OCI-LY3 (cell line): Measurements from ENCODE around the gene KIAA0408.

Source experiments
- H2AFZ ChIP-seq: fragments of 200-600, 300-600 bp; shearing (Covaris generic); 2 replicates; pipeline ENCODE4 v1.6.0; 2014; ENCODE audit warnings: antibody characterized with exemption, low read depth, low read length
- H3K27ac ChIP-seq: fragments of 200-600, 300-600 bp; sonication (generic); 2 replicates; pipeline ENCODE4 v1.5.1; 2014; ENCODE audit warnings: mild to moderate bottlenecking, low read length, moderate library complexity, mixed read lengths
- H3K27me3 ChIP-seq: fragments of 200-600, 300-600 bp; sonication (generic); 2 replicates; pipeline ENCODE4 v1.6.1; 2014; ENCODE audit warnings: low read depth, low read length, mixed read lengths
- H3K36me3 ChIP-seq: fragments of 200-600, 300-600 bp; sonication (generic); replicated peaks from 2 replicates; pipeline ENCODE3; 2014; ENCODE audit warnings: low read depth, low read length, mixed read lengths
- H3K4me1 ChIP-seq: fragments of 300-600, 200-600 bp; sonication (generic); 2 replicates; pipeline ENCODE4 v1.6.1; 2014; ENCODE audit warnings: low read length, mixed read lengths
- H3K4me2 ChIP-seq: fragments of 200-600, 300-600 bp; sonication (generic); 2 replicates; pipeline ENCODE4 v1.6.1; 2014; ENCODE audit warnings: low read length, mixed read lengths
- H3K4me3 ChIP-seq: fragments of 300-600, 200-600 bp; sonication (generic); 2 replicates; pipeline ENCODE4 v1.5.1; 2014; ENCODE audit warnings: antibody characterized with exemption, mild to moderate bottlenecking, low read length, moderate library complexity
- H3K79me2 ChIP-seq: fragments of 300-600, 200-600 bp; shearing (Covaris generic); 2 replicates; pipeline ENCODE4 v1.6.1; 2014; ENCODE audit warnings: mild to moderate bottlenecking, low read length, mixed read lengths
- H3K9ac ChIP-seq: fragments of 300-600, 200-600 bp; shearing (Covaris generic); 2 replicates; pipeline ENCODE4 v1.6.0; 2014; ENCODE audit warnings: mild to moderate bottlenecking, low read length, moderate library complexity
- H3K9me3 ChIP-seq: fragments of 200-600, 300-600 bp; shearing (Covaris generic); 2 replicates; pipeline ENCODE4 v1.6.1; 2014; ENCODE audit warnings: low read length, mixed read lengths; ENCODE audit not compliant: insufficient read depth
- H4K20me1 ChIP-seq: fragments of 200-600, 300-600 bp; sonication (generic); 2 replicates; pipeline ENCODE4 v1.6.1; 2016; ENCODE audit warnings: low read length, mixed read lengths; ENCODE audit not compliant: insufficient read depth
- EZH2phosphoT487 ChIP-seq: fragments of 200-600 bp; shearing (Covaris generic); IDR thresholded peaks from 2 replicates; pipeline ENCODE4 v1.6.1; 2018; ENCODE audit warnings: antibody characterized with exemption, mixed run types, low read depth
- TF ChIP-seq, protein P1 (sequence below): fragments of 200-600, 300-600 bp; sonication (generic); IDR thresholded peaks from 2 replicates; pipeline ENCODE4 v1.5.1; 2014; ENCODE audit warnings: antibody characterized with exemption, low read length, low read depth

KIAA0408 gene

DNA sequence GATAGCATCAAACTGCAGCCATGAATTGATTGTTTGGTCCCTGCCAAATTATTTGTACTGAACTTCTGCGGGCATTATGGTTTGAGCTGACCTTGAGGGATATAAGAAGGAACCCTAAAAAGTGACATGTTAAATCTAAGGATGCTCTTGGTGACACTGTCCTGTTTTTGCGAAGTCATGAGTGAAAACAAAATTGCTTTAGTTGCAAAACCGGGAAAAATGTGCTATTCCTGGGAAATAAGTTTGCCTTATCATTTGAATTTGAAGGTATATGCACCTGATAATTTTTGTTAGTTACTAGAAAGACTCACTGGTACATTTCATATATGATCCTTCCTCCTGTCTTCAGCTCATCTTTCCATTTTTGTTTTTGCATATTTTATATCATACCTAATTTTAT is 7.8 kb downstream of the KIAA0408 start:
- Histone ChIP-seq H3K79me2 (no peaks in the 10 kb centered on the region), H3K4me3 (no peak overlapping the region), H3K27me3 (peaks cover 3% of the 10 kb centered on the region; the same call in 1 of the 2 replicates), H2AFZ (no peak overlapping the region), H4K20me1 (no peaks in the 10 kb centered on the region), H3K4me1 (no peaks in the 10 kb centered on the region), H3K4me2 (no peak overlapping the region), H3K9me3 (no peaks in the 10 kb centered on the region), H3K27ac (no peak overlapping the region), H3K36me3 (no peaks in the 10 kb centered on the region), H3K9ac (no peak overlapping the region)
- no peak for TF ChIP-seq EZH2phosphoT487
- TF ChIP-seq, protein P1, sequence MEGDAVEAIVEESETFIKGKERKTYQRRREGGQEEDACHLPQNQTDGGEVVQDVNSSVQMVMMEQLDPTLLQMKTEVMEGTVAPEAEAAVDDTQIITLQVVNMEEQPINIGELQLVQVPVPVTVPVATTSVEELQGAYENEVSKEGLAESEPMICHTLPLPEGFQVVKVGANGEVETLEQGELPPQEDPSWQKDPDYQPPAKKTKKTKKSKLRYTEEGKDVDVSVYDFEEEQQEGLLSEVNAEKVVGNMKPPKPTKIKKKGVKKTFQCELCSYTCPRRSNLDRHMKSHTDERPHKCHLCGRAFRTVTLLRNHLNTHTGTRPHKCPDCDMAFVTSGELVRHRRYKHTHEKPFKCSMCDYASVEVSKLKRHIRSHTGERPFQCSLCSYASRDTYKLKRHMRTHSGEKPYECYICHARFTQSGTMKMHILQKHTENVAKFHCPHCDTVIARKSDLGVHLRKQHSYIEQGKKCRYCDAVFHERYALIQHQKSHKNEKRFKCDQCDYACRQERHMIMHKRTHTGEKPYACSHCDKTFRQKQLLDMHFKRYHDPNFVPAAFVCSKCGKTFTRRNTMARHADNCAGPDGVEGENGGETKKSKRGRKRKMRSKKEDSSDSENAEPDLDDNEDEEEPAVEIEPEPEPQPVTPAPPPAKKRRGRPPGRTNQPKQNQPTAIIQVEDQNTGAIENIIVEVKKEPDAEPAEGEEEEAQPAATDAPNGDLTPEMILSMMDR, result no peak

DNA sequence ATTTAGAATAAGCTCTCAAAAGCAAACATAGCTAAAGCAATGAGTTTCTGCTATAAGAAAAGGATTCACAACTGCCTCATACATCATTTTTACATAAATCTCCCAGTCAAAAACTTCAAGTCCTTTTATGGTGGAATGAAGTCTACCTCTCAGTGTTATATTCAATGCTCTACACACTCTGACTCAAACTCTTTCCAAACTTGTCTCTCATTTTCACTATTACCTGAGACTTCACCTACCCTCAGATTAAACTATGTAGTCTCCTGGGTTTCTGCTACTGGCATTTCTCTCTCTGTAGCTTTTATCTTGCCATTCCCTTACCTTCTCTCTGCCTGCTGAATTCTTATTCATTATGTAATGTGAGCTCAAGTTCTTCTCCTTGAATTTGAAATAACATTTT is 11.4 kb downstream of the KIAA0408 start:
- TF ChIP-seq, protein P1, result no peak
- no peak for TF ChIP-seq EZH2phosphoT487
- no peaks in the 10 kb centered on the region for H3K4me1 ChIP-seq
- H3K9me3 ChIP-seq, result no peaks in the 10 kb centered on the region
- no peak overlapping the region for H3K4me2 ChIP-seq
- H3K79me2 ChIP-seq, result no peaks in the 10 kb centered on the region
- H3K27ac ChIP-seq, result no peak overlapping the region
- no peak overlapping the region for H3K9ac ChIP-seq
- H3K36me3 ChIP-seq, result no peaks in the 10 kb centered on the region
- peaks cover 3% of the 10 kb centered on the region; the same call in 1 of the 2 replicates for H3K27me3 ChIP-seq
- H2AFZ ChIP-seq, result no peak overlapping the region
- no peaks in the 10 kb centered on the region for H4K20me1 ChIP-seq
- H3K4me3 ChIP-seq, result no peak overlapping the region

DNA sequence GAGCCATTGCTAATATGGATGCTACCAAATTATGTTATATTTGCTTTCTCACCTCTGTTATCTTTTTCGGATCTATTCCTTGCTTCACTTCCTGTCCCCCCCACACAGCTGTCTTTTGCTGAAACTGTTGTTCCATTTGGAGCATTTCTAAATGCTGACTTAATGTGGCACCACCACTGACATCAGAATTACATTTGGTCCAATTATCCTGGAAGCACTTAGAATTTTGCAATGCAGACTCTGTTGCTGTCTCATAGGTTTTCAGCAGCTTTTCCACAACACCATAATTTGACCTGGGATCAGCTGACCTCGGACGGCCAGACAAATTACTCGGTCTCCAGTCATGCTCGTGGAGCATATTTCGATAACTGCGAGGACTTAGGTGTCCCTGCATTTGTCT is 12.8 kb downstream of the KIAA0408 start:
- H3K36me3 ChIP-seq, result no peaks in the 10 kb centered on the region
- no peak overlapping the region for H3K4me2 ChIP-seq
- no peaks in the 10 kb centered on the region for H3K9me3 ChIP-seq
- no peaks in the 10 kb centered on the region for H3K79me2 ChIP-seq
- no peak overlapping the region for H3K4me3 ChIP-seq
- H3K27me3 ChIP-seq, result no peaks in the 10 kb centered on the region
- H3K27ac ChIP-seq, result no peak overlapping the region
- no peak overlapping the region for H2AFZ ChIP-seq
- no peak overlapping the region for H3K9ac ChIP-seq
- no peaks in the 10 kb centered on the region for H3K4me1 ChIP-seq
- TF ChIP-seq EZH2phosphoT487, result no peak
- TF ChIP-seq, protein P1, result no peak
- H4K20me1 ChIP-seq, result no peaks in the 10 kb centered on the region

DNA sequence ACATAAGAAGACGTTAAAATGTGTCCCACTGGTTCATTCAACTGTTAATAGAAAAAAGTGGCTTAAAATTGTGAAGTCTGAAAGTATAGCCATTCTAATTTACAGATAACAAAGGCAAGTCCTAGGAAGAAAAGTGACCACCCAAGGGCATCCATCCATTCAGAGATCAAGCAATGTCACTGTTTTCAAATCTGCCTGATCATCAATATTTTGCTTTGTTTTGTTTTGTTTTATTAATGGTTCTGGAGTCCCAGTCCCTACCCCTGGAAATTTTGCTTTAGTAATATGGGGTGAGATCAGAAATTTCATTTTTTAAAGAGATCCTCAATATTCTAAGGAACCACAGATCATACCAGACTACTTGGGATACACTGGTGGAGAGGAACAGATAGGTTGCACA is 17.3 kb downstream of the KIAA0408 start:
- H3K27me3 ChIP-seq, result no peaks in the 10 kb centered on the region
- H3K9ac ChIP-seq, result no peak overlapping the region
- H3K9me3 ChIP-seq, result no peaks in the 10 kb centered on the region
- H3K4me3 ChIP-seq, result no peak overlapping the region
- no peak overlapping the region for H3K27ac ChIP-seq
- no peaks in the 10 kb centered on the region for H3K36me3 ChIP-seq
- H4K20me1 ChIP-seq, result no peaks in the 10 kb centered on the region
- H3K4me2 ChIP-seq, result no peak overlapping the region
- H3K4me1 ChIP-seq, result no peaks in the 10 kb centered on the region
- H3K79me2 ChIP-seq, result no peaks in the 10 kb centered on the region
- TF ChIP-seq, protein P1, result no peak
- no peak for TF ChIP-seq EZH2phosphoT487
- H2AFZ ChIP-seq, result no peak overlapping the region
